CD4-positive, alpha-beta T cell (primary cell): ENCODE measurements around the gene ZNF746. TPM values are rescaled to one million over a fixed set of nuclear protein-coding genes. Genes with fewer than 3 reads are reported as not detected.

Source experiments
- ATAC-seq: fragments of 200-7000 bp; cut with Tn5 transposase; one replicate; pipeline ENCODE4 v1.10.0; 2022; ENCODE audit warnings: mild to moderate bottlenecking; ENCODE audit not compliant: poor library complexity
- CTCF ChIA-PET: fragments of 350-600 bp; sonication (Branson Sonifier 250); formaldehyde crosslinking; loops from one replicate; lab custom pipeline; 2021; ENCODE audit warnings: antibody characterized with exemption, inconsistent platforms; lab: Charles Lee
- POLR2A ChIA-PET: fragments of 350-600 bp; sonication (Branson Sonifier 250); formaldehyde crosslinking; loops from one replicate; lab custom pipeline; 2021; ENCODE audit warnings: antibody characterized with exemption, inconsistent platforms; lab: Charles Lee
- DNase-seq, 14 experiments: peaks; one replicate each; pipeline ENCODE4 v3.0.0-alpha.2; 2013 to 2020; ENCODE audit warnings: mixed read lengths in 2 of 14
- H3K27ac ChIP-seq, 2 donors: one replicate each; pipeline versions ENCODE4 v1.5.1 to v1.7.0; 2013; ENCODE audit warnings: low read length in 2 of 2, low read depth in 1 of 2, mild to moderate bottlenecking in 1 of 2
- H3K27me3 ChIP-seq, 2 experiments: 1 replicate in 1 of 2; 2 replicates in 1 of 2; pipeline versions ENCODE4 v1.6.1 to v1.7.0; 2013; ENCODE audit warnings: low read length in 2 of 2, control low read depth in 1 of 2, mild to moderate bottlenecking in 1 of 2, moderate library complexity in 1 of 2; ENCODE audit not compliant: insufficient read depth in 2 of 2, control insufficient read depth in 1 of 2
- H3K36me3 ChIP-seq: one replicate; pipeline ENCODE4 v1.6.1; 2013; ENCODE audit warnings: low read length, control low read depth; ENCODE audit not compliant: insufficient read depth
- H3K4me1 ChIP-seq: one replicate; pipeline ENCODE4 v1.6.1; 2013; ENCODE audit warnings: low read length, control low read depth; ENCODE audit not compliant: insufficient read depth
- H3K4me3 ChIP-seq: one replicate; pipeline ENCODE4 v1.5.1; 2013; ENCODE audit warnings: mild to moderate bottlenecking, low read length, moderate library complexity
- H3K9me3 ChIP-seq, 2 experiments: 1 replicate in 1 of 2; 2 replicates in 1 of 2; pipeline versions ENCODE4 v1.6.1 to v1.7.0; 2013; ENCODE audit warnings: low read length in 2 of 2, mild to moderate bottlenecking in 2 of 2, control low read depth in 1 of 2, moderate library complexity in 1 of 2; ENCODE audit not compliant: control insufficient read depth in 1 of 2, insufficient read depth in 1 of 2
- H3K27ac Mint-ChIP-seq: one replicate; pipeline ENCODE4 v1.8.0; 2020; ENCODE audit warnings: mixed read lengths
- H3K27me3 Mint-ChIP-seq: one replicate; pipeline ENCODE4 v1.8.0; 2021; ENCODE audit warnings: mixed read lengths
- H3K36me3 Mint-ChIP-seq: one replicate; pipeline ENCODE4 v1.8.0; 2021; ENCODE audit warnings: low read depth, mixed read lengths
- H3K4me1 Mint-ChIP-seq: one replicate; pipeline ENCODE4 v1.8.0; 2021; ENCODE audit warnings: low read depth, mixed read lengths
- H3K4me3 Mint-ChIP-seq: one replicate; pipeline ENCODE4 v1.8.0; 2020; ENCODE audit warnings: mild to moderate bottlenecking, mixed read lengths
- H3K9me3 Mint-ChIP-seq: one replicate; pipeline ENCODE4 v1.8.0; 2020; ENCODE audit warnings: mixed read lengths
- CTCF ChIP-seq: fragments of 200-600 bp; IDR thresholded peaks from one replicate; pipeline ENCODE4 v1.8.0; 2022; ENCODE audit warnings: antibody characterized with exemption, mild to moderate bottlenecking
- intact Hi-C, 2 experiments: fragments of 100-400 bp; cut with DNase I in 1 of 2; cut with micrococcal nuclease in 1 of 2; formaldehyde crosslinking; loops; one replicate each; pipeline versions ENCODE4 v1.15.1 to v1.9.0; 2023 to 2025; cut with DNase I, micrococcal nuclease
- total RNA-seq, 174 experiments: library from RNA in 2 of 174; stranded (reverse) in 2 of 174; gene quantifications; one replicate each; pipeline ENCODE4 v1.2.3 and lab custom pipeline; 2021 to 2026

The ZNF746 gene
- total RNA-seq, 2 experiments from 2014 or later = 28.4 to 30.3 TPM

- TF ChIP-seq CTCF = no peak
- ChIA-PET CTCF (no interaction called here), POLR2A (no interaction called here)
- H3K9me3 ChIP-seq = peaks cover 0 to 22% of the 10 kb centered on the region in 2 experiments
- Mint-ChIP-seq H3K9me3 (no peaks in the 10 kb centered on the region), H3K36me3 (peaks cover 56% of the 10 kb centered on the region), H3K27ac (no peak overlapping the region), H3K4me1 (no peaks in the 10 kb centered on the region), H3K4me3 (no peak overlapping the region), H3K27me3 (no peaks in the 10 kb centered on the region)
- DNase-seq (no peak), ATAC-seq (no peak)
- H3K4me1 ChIP-seq = no peaks in the 10 kb centered on the region
- H3K27ac ChIP-seq = no peak overlapping the region
- intact Hi-C loops = no loop called here
- peaks cover 18% of the 10 kb centered on the region for H3K36me3 ChIP-seq
- H3K27me3 ChIP-seq = no peaks in the 10 kb centered on the region
- no peak overlapping the region for H3K4me3 ChIP-seq
Measured at GRCh38 chr7:149544028-149544427, 46.4 kb upstream of the ZNF746 start.

GRCh38 chr7:149532654-149533053 lies 35.0 kb upstream of the ZNF746 start:
- Mint-ChIP-seq H3K4me1 (peaks cover 7% of the 10 kb centered on the region), H3K36me3 (peaks cover 29% of the 10 kb centered on the region), H3K27me3 (no peaks in the 10 kb centered on the region), H3K27ac (no peak overlapping the region), H3K4me3 (no peak overlapping the region), H3K9me3 (peaks cover 9% of the 10 kb centered on the region)
- DNase-seq (no peak), ATAC-seq (no peak)
- Histone ChIP-seq H3K4me3 (no peak overlapping the region), H3K27ac (no peak overlapping the region), H3K27me3 (no peaks in the 10 kb centered on the region), H3K4me1 (peaks cover 5% of the 10 kb centered on the region), H3K36me3 (no peaks in the 10 kb centered on the region), H3K9me3 (peaks cover 19 to 55% of the 10 kb centered on the region in 2 experiments)
- ChIA-PET POLR2A (interaction anchor here (0.7 kb wide), 1 partner anchor 13 kb away, joined by 3 read pairs; no protein-coding TSS in a partner anchor), CTCF (no interaction called here)
- TF ChIP-seq CTCF = no peak
- intact Hi-C loops = no loop called here

GRCh38 chr7:149529136-149529718 lies 31.6 kb upstream of the ZNF746 start:
- intact Hi-C loops = no loop called here
- CTCF ChIA-PET = no interaction called here

More at GRCh38 chr7:149529136-149529718, 31.6 kb upstream of the ZNF746 start:
- H3K27ac Mint-ChIP-seq = no peak overlapping the region
- no peak overlapping the region for H3K27ac ChIP-seq
- no peaks in the 10 kb centered on the region for H3K4me1 Mint-ChIP-seq
- peaks cover 26% of the 10 kb centered on the region for H3K36me3 Mint-ChIP-seq
- peaks cover 28 to 59% of the 10 kb centered on the region in 2 experiments for H3K9me3 ChIP-seq
- no peak for TF ChIP-seq CTCF
- H3K27me3 Mint-ChIP-seq = no peaks in the 10 kb centered on the region
- no peaks in the 10 kb centered on the region for H3K27me3 ChIP-seq
- no peaks in the 10 kb centered on the region for H3K4me1 ChIP-seq
- ATAC-seq = no peak
- DNase-seq = no peak
- no peak overlapping the region for H3K4me3 ChIP-seq
- POLR2A ChIA-PET = no interaction called here
- no peaks in the 10 kb centered on the region for H3K36me3 ChIP-seq
- H3K4me3 Mint-ChIP-seq = no peak overlapping the region
- peaks cover 9% of the 10 kb centered on the region for H3K9me3 Mint-ChIP-seq
